NCI-H446 (cell line): ENCODE results near the gene EMP3.

Source experiments
- DNase-seq, 2 experiments: peaks; one replicate each; lab custom pipeline; 2025; lab: John Stamatoyannopoulos, UW

The EMP3 gene

GRCh38 chr19:48378194-48378570 lies 52.8 kb downstream of the EMP3 start:
- no peak for DNase-seq

GRCh38 chr19:48379058-48379457 lies 53.7 kb downstream of the EMP3 start:
- DNase-seq, result no peak
